ENCODE data around the gene MCHR1. TPM values are rescaled to one million over a fixed set of nuclear protein-coding genes. Genes with fewer than 3 reads are reported as not detected.
A peak's percentile ranks its signal among the peaks of the same experiment; 100 is the strongest.
"Not testable (repeated sequence)": the region's sequence is repeated elsewhere in the genome, so short reads cannot be mapped to it uniquely, and the experiment has no call there.

The MCHR1 gene
- polyA plus RNA-seq, 6 donors from 2014 or later: not detected

DNA sequence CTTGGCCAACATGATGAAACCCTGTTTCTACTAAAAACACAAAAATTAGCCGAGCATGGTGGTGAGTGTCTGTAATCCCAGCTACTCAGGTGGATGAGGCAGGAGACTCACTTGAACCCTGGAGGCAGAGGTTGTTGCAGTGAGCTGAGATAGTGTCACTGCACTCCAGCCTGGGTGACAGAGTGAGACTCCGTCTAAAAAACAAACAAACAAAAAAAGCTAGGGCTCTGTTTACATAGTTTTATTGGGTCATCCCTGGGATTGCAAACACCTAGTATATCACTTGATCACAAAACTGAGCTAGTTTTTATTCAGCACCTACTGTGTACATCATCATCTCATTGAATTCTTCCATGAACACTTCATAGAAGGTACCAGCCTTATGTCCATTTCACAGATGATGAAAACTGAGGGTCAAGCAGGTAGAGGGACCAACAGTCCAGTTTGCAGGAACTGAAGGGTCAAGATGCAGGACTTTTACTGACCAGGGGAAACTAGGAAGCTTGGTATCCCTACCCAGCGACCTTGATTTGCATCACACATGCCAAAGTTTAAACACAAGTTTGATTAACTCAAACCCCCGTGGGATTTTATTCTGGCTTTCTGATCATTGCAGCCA is 33.6 kb upstream of the MCHR1 start:
- peaks cover 3 to 18% (median 7%) of the 10 kb centered on the region in 3 donors for H3K4me1 Mint-ChIP-seq
- no peaks in the 10 kb centered on the region for H3K9me3 Mint-ChIP-seq
- no peak for DNase-seq
- H3K27ac Mint-ChIP-seq: peak overlapping the region in 1 of 6 donors; percentile 67
- H3K27me3 Mint-ChIP-seq: no peaks in the 10 kb centered on the region
- H3K36me3 Mint-ChIP-seq: no peaks in the 10 kb centered on the region
- ATAC-seq (ENCODE audit: low read depth in 2 of 2): no peak
- peak overlapping the region in 2 of 8 donors; percentile 41 to 70 for H3K4me3 Mint-ChIP-seq

DNA sequence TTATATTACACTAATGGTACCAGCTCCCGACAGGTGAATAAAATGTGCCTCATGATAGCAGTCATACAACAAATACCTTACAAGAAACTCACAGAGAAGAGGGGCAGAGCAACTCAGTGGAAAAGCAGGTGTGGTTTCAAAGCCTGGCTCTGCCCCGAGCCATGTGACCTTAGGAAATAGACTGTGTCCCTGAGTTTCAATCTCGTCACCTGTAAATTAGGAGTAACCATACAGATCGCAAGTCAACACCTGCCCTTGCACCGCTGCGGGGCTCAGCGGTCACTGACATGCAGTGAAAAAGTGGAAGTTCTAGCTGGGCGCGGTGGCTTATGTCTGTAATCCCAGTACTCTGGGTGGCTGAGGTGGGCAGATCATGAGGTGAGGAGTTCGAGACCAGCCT is 30.9 kb upstream of the MCHR1 start:
- peaks cover 7 to 18% (median 10%) of the 10 kb centered on the region in 3 donors for H3K4me1 Mint-ChIP-seq
- H3K27me3 Mint-ChIP-seq: no peaks in the 10 kb centered on the region
- no peaks in the 10 kb centered on the region for H3K36me3 Mint-ChIP-seq
- ATAC-seq (ENCODE audit: low read depth in 2 of 2) (no peak), DNase-seq (no peak)
- H3K27ac Mint-ChIP-seq: peak overlapping the region in 1 of 6 donors; percentile 74
- no peaks in the 10 kb centered on the region for H3K9me3 Mint-ChIP-seq
- no peak overlapping the region for H3K4me3 Mint-ChIP-seq

GRCh38 chr22:40651057-40651456 is 28.2 kb upstream of the MCHR1 start:
- Mint-ChIP-seq H3K27me3 (no peaks in the 10 kb centered on the region), H3K36me3 (no peaks in the 10 kb centered on the region), H3K27ac (no peak overlapping the region), H3K9me3 (no peaks in the 10 kb centered on the region), H3K4me3 (no peak overlapping the region), H3K4me1 (peaks cover 12 to 15% (median 14%) of the 10 kb centered on the region in 3 donors)
- DNase-seq (no peak), ATAC-seq (ENCODE audit: low read depth in 2 of 2) (no peak)

DNA sequence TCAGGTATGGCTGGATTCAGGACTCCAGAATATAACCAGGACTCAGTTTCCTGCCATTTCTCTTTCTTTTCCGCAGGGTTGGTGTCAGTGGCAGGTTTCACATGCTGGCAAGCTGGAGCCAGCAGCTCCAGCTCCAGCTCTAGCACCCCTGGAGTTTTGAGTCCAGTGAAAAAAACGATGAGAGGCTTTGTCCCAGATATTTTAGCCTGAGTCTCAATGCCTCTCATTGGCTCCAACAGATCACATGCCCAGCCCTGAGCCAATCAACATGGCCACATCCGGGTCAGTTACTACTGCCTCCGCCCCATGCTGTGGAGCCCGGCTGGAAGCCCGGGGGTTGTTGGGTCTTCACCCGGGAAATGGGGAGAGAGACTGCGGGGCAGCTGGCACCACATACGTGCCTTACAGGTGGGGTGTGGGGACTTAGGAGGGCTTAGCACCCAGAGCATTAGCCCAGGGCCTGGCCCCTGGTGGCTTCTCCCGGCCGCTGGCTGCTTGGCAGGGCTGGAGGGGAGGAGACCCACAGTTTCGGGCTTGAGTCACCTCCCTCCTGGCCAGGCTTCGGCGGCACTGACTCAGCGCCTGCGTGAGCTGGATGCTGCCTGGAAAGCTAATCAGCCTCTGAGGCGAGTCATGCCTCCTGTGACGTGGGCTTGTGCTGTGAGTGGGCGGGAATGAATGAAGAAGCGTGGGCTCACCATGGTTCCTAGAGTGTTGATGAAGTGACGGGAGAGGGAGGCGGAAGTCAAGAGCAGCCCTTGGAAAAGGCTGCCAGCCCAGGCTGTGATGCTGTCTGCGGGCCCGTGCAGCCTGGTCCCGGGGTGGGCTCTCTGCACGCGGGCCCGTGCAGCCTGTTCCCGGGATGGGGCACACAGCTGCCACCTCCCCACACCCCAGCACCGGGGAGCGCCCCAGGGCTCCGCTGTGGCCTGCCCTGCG is 27.5 kb upstream of the MCHR1 start:
- ATAC-seq (ENCODE audit: low read depth in 2 of 2): peak; percentile 78 to 88
- DNase-seq: peak; percentile 23

GRCh38 chr22:40653361-40653760 is 25.9 kb upstream of the MCHR1 start:
- Mint-ChIP-seq H3K36me3 (no peaks in the 10 kb centered on the region), H3K27me3 (no peaks in the 10 kb centered on the region), H3K4me3 (no peak overlapping the region), H3K27ac (peak overlapping the region in 1 of 6 donors; percentile 39), H3K9me3 (no peaks in the 10 kb centered on the region), H3K4me1 (peaks cover 2 to 14% (median 7%) of the 10 kb centered on the region in 3 donors)
- no peak for ATAC-seq (ENCODE audit: low read depth in 2 of 2)
- no peak for DNase-seq

More for the DNA sequence above, 27.5 kb upstream of the MCHR1 start:
- H3K36me3 Mint-ChIP-seq: no peaks in the 10 kb centered on the region
- H3K9me3 Mint-ChIP-seq: no peaks in the 10 kb centered on the region
- H3K4me1 Mint-ChIP-seq: peaks cover 7 to 14% (median 8%) of the 10 kb centered on the region in 3 donors
- H3K4me3 Mint-ChIP-seq: peak overlapping the region; percentile 53 to 84 (median 78)
- H3K27ac Mint-ChIP-seq: peak overlapping the region in 2 of 6 donors; percentile 78 to 80
- H3K27me3 Mint-ChIP-seq: no peaks in the 10 kb centered on the region

GRCh38 chr22:40654522-40655167 is 24.6 kb upstream of the MCHR1 start:
- Mint-ChIP-seq H3K9me3 (no peaks in the 10 kb centered on the region), H3K27ac (peak overlapping the region in 1 of 6 donors; percentile 58), H3K4me1 (peaks cover 2 to 11% (median 7%) of the 10 kb centered on the region in 3 donors), H3K36me3 (no peaks in the 10 kb centered on the region), H3K4me3 (no peak overlapping the region), H3K27me3 (no peaks in the 10 kb centered on the region)
- DNase-seq (no peak), ATAC-seq (ENCODE audit: low read depth in 2 of 2) (no peak)

- not testable (repeated sequence) for H3K27me3 Mint-ChIP-seq; ATAC-seq (ENCODE audit: low read depth in 2 of 2); H3K9me3 Mint-ChIP-seq; H3K27ac Mint-ChIP-seq; H3K4me3 Mint-ChIP-seq; H3K36me3 Mint-ChIP-seq; DNase-seq
- peaks cover 6 to 16% (median 15%) of the 10 kb centered on the region in 3 donors for H3K4me1 Mint-ChIP-seq
Observed at GRCh38 chr22:40655941-40656340, 23.3 kb upstream of the MCHR1 start.

GRCh38 chr22:40656651-40657050 is 22.6 kb upstream of the MCHR1 start:
- H3K9me3 Mint-ChIP-seq; ATAC-seq (ENCODE audit: low read depth in 2 of 2); H3K27me3 Mint-ChIP-seq; H3K4me3 Mint-ChIP-seq; DNase-seq; H3K36me3 Mint-ChIP-seq: not testable (repeated sequence)
- Mint-ChIP-seq H3K4me1 (peaks cover 11 to 23% (median 17%) of the 10 kb centered on the region in 3 donors), H3K27ac (peak overlapping the region in 1 of 6 donors; percentile 58)

DNA sequence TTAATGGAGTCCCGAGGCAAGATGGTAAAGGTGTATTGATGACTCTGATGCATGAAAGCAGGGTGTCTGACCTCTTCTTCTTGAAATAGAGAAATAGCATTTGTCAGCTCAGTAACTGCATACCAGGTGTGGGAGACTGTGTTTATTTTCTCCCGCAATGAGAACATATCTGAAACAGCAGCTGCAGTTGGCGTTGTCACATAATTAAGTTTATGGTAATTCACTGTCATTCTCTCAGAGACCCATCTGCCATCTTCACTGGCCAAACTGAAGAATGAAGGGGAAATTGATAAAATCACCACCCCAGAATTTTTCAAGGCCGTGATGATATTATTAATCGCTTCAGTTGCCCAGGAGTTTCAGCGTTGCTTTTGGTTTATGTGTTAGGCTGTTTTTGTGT is 20.1 kb upstream of the MCHR1 start:
- DNase-seq (no peak), ATAC-seq (ENCODE audit: low read depth in 2 of 2) (no peak)
- H3K36me3 Mint-ChIP-seq: no peaks in the 10 kb centered on the region
- no peaks in the 10 kb centered on the region for H3K9me3 Mint-ChIP-seq
- no peak overlapping the region for H3K4me3 Mint-ChIP-seq
- no peaks in the 10 kb centered on the region for H3K27me3 Mint-ChIP-seq
- peak overlapping the region in 1 of 6 donors; percentile 76 for H3K27ac Mint-ChIP-seq
- H3K4me1 Mint-ChIP-seq: peaks cover 10 to 19% (median 11%) of the 10 kb centered on the region in 3 donors

GRCh38 chr22:40660730-40661129 is 18.6 kb upstream of the MCHR1 start:
- Mint-ChIP-seq H3K4me1 (peaks cover 8 to 15% (median 10%) of the 10 kb centered on the region in 3 donors), H3K36me3 (no peaks in the 10 kb centered on the region), H3K27me3 (no peaks in the 10 kb centered on the region), H3K4me3 (no peak overlapping the region), H3K9me3 (no peaks in the 10 kb centered on the region), H3K27ac (peak overlapping the region in 2 of 6 donors; percentile 8 to 92)
- DNase-seq (no peak), ATAC-seq (ENCODE audit: low read depth in 2 of 2) (peak; percentile 73 to 79)

DNA sequence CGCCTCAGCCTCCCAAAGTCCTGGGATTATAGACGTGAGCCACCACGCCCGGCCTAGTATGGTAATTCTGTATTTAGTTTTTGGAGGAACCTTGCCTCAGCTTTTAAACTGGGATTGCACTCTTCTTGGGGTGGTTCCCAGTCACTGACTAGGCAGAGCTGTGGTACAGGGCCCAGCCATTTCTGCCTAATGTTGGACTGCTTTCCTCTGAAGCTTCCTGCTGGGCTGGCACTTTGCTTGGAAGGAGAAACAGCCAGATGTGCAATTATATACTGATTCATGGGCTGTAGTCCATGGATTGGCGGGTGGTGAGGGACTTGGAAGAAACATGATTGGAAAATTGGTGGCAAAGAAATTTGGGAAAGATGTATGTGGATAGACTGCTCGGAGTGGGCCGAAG is 17.6 kb upstream of the MCHR1 start:
- H3K4me1 Mint-ChIP-seq: peaks cover 8 to 15% (median 10%) of the 10 kb centered on the region in 3 donors
- no peaks in the 10 kb centered on the region for H3K9me3 Mint-ChIP-seq
- ATAC-seq (ENCODE audit: low read depth in 2 of 2) (no peak), DNase-seq (no peak)
- H3K27me3 Mint-ChIP-seq: no peaks in the 10 kb centered on the region
- H3K4me3 Mint-ChIP-seq: no peak overlapping the region
- H3K36me3 Mint-ChIP-seq: no peaks in the 10 kb centered on the region
- H3K27ac Mint-ChIP-seq: peak overlapping the region in 2 of 6 donors; percentile 27 to 81

DNA sequence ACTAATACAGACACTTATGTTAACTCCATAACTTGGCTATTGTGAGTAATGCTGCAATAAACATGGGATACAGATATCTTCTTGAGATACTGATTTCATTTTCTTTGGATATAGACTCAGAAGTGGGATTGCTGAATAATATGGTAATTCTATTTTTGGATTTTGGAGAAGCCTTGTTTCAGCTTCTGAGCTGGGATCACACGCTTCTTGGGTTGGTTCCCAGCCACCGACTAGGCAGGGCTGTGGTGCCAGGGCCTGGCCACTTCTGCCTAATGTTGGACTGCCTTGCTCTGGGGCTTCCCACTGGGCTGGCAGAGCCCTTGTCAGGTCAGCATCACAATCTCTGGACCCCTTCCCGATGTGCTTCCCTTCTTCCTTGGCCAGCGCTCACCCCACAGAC is 14.0 kb upstream of the MCHR1 start:
- Mint-ChIP-seq H3K27ac (peak overlapping the region in 1 of 6 donors; percentile 15), H3K4me3 (no peak overlapping the region), H3K27me3 (peaks cover 0 to 11% (median 8%) of the 10 kb centered on the region in 3 donors), H3K9me3 (no peaks in the 10 kb centered on the region), H3K4me1 (peaks cover 8 to 13% (median 10%) of the 10 kb centered on the region in 3 donors), H3K36me3 (no peaks in the 10 kb centered on the region)
- DNase-seq (no peak), ATAC-seq (ENCODE audit: low read depth in 2 of 2) (no peak)

DNA sequence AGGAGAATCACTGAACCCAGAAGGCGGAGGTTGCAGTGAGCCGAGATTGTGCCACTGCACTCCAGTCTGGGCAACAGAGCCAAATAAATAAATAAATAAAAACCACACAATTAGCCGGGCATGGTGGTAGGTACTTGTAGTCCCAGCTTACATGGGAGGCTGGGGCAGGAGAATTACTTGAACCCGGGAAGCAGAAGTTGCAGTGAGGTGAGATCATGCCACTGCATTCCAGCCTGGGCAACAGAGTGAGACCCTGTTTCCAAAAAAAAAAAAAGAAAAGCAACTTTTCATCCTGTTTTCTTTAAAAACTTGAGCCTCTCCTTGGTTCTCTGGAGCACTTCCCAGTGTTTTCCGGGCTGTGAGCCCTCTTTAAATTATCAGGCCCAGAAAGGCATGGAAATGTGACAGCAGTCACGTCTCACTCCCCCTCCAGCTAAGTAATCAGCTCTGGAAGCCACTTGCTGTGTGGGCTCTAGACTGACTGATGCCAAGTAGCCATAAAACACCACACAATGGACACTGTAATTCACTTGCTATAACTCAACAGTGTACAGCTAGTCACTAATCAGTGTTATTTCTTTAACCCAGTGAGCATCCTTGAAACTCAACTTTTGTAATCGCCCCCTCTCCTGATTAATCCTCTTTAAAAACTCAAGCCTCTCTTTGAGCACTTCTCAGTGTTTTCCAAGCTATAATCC is 13.0 kb upstream of the MCHR1 start:
- Mint-ChIP-seq H3K4me1 (peaks cover under 1 to 3% (median 2%) of the 10 kb centered on the region in 3 donors), H3K27ac (peak overlapping the region in 1 of 6 donors; percentile 60), H3K4me3 (no peak overlapping the region), H3K27me3 (peaks cover 0 to 11% (median 8%) of the 10 kb centered on the region in 3 donors), H3K36me3 (no peaks in the 10 kb centered on the region), H3K9me3 (no peaks in the 10 kb centered on the region)
- DNase-seq: no peak
- ATAC-seq (ENCODE audit: low read depth in 2 of 2): no peak

Data from naive B cell (primary cell).